Measurements from ENCODE around the gene ADGRV1.
"Not testable (repeated sequence)": the region's sequence is repeated elsewhere in the genome, so short reads cannot be mapped to it uniquely, and the experiment has no call there.

ADGRV1 gene

GRCh38 chr5:90924222-90924621 lies 365.6 kb downstream of the ADGRV1 start:
- not testable (repeated sequence) for DNase-seq

GRCh38 chr5:90929013-90929839 lies 370.6 kb downstream of the ADGRV1 start:
- DNase-seq = not testable (repeated sequence)

- no peak for DNase-seq
These were observed 371.5 kb downstream of the ADGRV1 start for GRCh38 chr5:90930062-90930461.

- DNase-seq = no peak
These were observed 372.3 kb downstream of the ADGRV1 start for GRCh38 chr5:90930756-90931431.

GRCh38 chr5:90932052-90932699 lies 373.6 kb downstream of the ADGRV1 start:
- peak; percentile 10 for DNase-seq

- no peak for DNase-seq
These were observed 374.7 kb downstream of the ADGRV1 start for GRCh38 chr5:90933298-90933697.

GRCh38 chr5:90934091-90934719 lies 375.6 kb downstream of the ADGRV1 start:
- no peak for DNase-seq

- DNase-seq = no peak
These were observed 376.1 kb downstream of the ADGRV1 start for GRCh38 chr5:90934738-90935137.

- no peak for DNase-seq
These were observed 380.6 kb downstream of the ADGRV1 start for GRCh38 chr5:90939211-90939610.

GRCh38 chr5:90940227-90940995 lies 381.8 kb downstream of the ADGRV1 start:
- DNase-seq = no peak

- no peak for DNase-seq
These were observed 382.6 kb downstream of the ADGRV1 start for GRCh38 chr5:90941002-90941720.

- DNase-seq = no peak
These were observed 385.5 kb downstream of the ADGRV1 start for GRCh38 chr5:90944116-90944515.

GRCh38 chr5:90947667-90948066 lies 389.1 kb downstream of the ADGRV1 start:
- no peak for DNase-seq

- DNase-seq = no peak
These were observed 390.4 kb downstream of the ADGRV1 start for GRCh38 chr5:90948969-90949368.

- no peak for DNase-seq
These were observed 391.1 kb downstream of the ADGRV1 start for GRCh38 chr5:90949469-90950358.

GRCh38 chr5:90955001-90955635 lies 396.5 kb downstream of the ADGRV1 start:
- DNase-seq = no peak

- DNase-seq = no peak
These were observed 398.0 kb downstream of the ADGRV1 start for GRCh38 chr5:90956511-90957097.

GRCh38 chr5:90957906-90958305 lies 399.3 kb downstream of the ADGRV1 start:
- no peak for DNase-seq

GRCh38 chr5:90959262-90959661 lies 400.7 kb downstream of the ADGRV1 start:
- DNase-seq = no peak

- no peak for DNase-seq
These were observed 403.9 kb downstream of the ADGRV1 start for GRCh38 chr5:90962481-90962880.

All from GDM1 (cell line).